Measurements from ENCODE around the gene TRAM2.

Gene TRAM2

GRCh38 chr6:52505726-52506409 lies 71.0 kb downstream of the TRAM2 start:
- no peak for DNase-seq

- DNase-seq = peak; percentile 30
Measured at GRCh38 chr6:52504782-52505136, 72.1 kb downstream of the TRAM2 start.

GRCh38 chr6:52503851-52504781 lies 72.7 kb downstream of the TRAM2 start:
- DNase-seq = peak; percentile 97

- peak; percentile 28 for DNase-seq
Measured at GRCh38 chr6:52503323-52503747, 73.5 kb downstream of the TRAM2 start.

- DNase-seq = no peak
Measured at GRCh38 chr6:52502306-52503029, 74.4 kb downstream of the TRAM2 start.

- no peak for DNase-seq
Measured at GRCh38 chr6:52500238-52501129, 76.4 kb downstream of the TRAM2 start.

GRCh38 chr6:52499681-52500236 lies 77.1 kb downstream of the TRAM2 start:
- DNase-seq = no peak

- DNase-seq = no peak
Measured at GRCh38 chr6:52499026-52499425, 77.8 kb downstream of the TRAM2 start.

- DNase-seq = no peak
Measured at GRCh38 chr6:52498538-52499017, 78.3 kb downstream of the TRAM2 start.

- DNase-seq = peak; percentile 33
Measured at GRCh38 chr6:52497652-52498408, 79.0 kb downstream of the TRAM2 start.

- no peak for DNase-seq
Measured at GRCh38 chr6:52496631-52497030, 80.2 kb downstream of the TRAM2 start.

- peak; percentile 6 for DNase-seq
Measured at GRCh38 chr6:52495922-52496321, 80.9 kb downstream of the TRAM2 start.

GRCh38 chr6:52494298-52495072 lies 82.4 kb downstream of the TRAM2 start:
- DNase-seq = no peak

GRCh38 chr6:52493669-52494068 lies 83.2 kb downstream of the TRAM2 start:
- no peak for DNase-seq

- no peak for DNase-seq
Measured at GRCh38 chr6:52491203-52492069, 85.4 kb downstream of the TRAM2 start.

GRCh38 chr6:52489881-52490280 lies 87.0 kb downstream of the TRAM2 start:
- DNase-seq = no peak

- DNase-seq = no peak
Measured at GRCh38 chr6:52483671-52484003, 93.2 kb downstream of the TRAM2 start.

- DNase-seq = no peak
Measured at GRCh38 chr6:52482903-52483670, 93.8 kb downstream of the TRAM2 start.

- DNase-seq = no peak
Measured at GRCh38 chr6:52475307-52475706, 101.6 kb downstream of the TRAM2 start.
